ENCODE data around the gene POLR3K. TPM values are rescaled to one million over a fixed set of nuclear protein-coding genes. Genes with fewer than 3 reads are reported as not detected.

Gene POLR3K
- total RNA-seq, 1 experiment from 2014 or later = 29.3 TPM

GRCh38 chr16:71210-71539 lies 17.8 kb upstream of the POLR3K start:
- Mint-ChIP-seq H3K4me3 (ENCODE audit: unreplicated experiment) (peak overlapping the region; percentile 88), H3K36me3 (ENCODE audit: insufficient read depth, unreplicated experiment) (peaks cover 17% of the 10 kb centered on the region), H3K27me3 (ENCODE audit: insufficient read depth, unreplicated experiment) (no peaks in the 10 kb centered on the region), H3K27ac (ENCODE audit: unreplicated experiment) (peak overlapping the region; percentile 85), H3K9me3 (ENCODE audit: unreplicated experiment) (no peaks in the 10 kb centered on the region), H3K4me1 (ENCODE audit: low read depth, unreplicated experiment) (peaks cover 7% of the 10 kb centered on the region)
- CTCF ChIA-PET = interaction anchor here (0.8 to 1.9 kb wide), 3 partner anchors 26 to 36 kb away, joined by 4 to 10 read pairs (median 5); no protein-coding TSS in a partner anchor
- Histone ChIP-seq H3K9me3 (no peaks in the 10 kb centered on the region), H3K27me3 (replicated peaks; ENCODE audit: control insufficient read depth, insufficient read depth, low read length) (no peaks in the 10 kb centered on the region), H3K36me3 (ENCODE audit: control insufficient read depth, insufficient read depth, low read length) (no peaks in the 10 kb centered on the region; the same call in 1 of the 2 replicates), H3K4me1 (peaks cover 29% of the 10 kb centered on the region), H3K4me3 (ENCODE audit: low read depth, low read length) (peak overlapping the region; percentile 58)
- no peak for TF ChIP-seq CTCF (IDR thresholded peaks at IDR 0.05; ENCODE audit: insufficient read depth in 1 of 2, low read depth in 1 of 2, low read length in 1 of 2, severe bottlenecking in 1 of 2, unreplicated experiment in 1 of 2)
- no TSS peak for BruUV-seq (replicated peaks)
- POLR2A ChIA-PET = interaction anchor here (1.0 to 1.3 kb wide), 2 partner anchors 18 to 282 kb away, joined by 3 to 5 read pairs; partner anchors contain the start of genes AXIN1, POLR3K and SNRNP25
- DNase-seq = no peak
- intact Hi-C loops (cut with micrococcal nuclease; ENCODE audit: unreplicated experiment) = no loop called here

DNA sequence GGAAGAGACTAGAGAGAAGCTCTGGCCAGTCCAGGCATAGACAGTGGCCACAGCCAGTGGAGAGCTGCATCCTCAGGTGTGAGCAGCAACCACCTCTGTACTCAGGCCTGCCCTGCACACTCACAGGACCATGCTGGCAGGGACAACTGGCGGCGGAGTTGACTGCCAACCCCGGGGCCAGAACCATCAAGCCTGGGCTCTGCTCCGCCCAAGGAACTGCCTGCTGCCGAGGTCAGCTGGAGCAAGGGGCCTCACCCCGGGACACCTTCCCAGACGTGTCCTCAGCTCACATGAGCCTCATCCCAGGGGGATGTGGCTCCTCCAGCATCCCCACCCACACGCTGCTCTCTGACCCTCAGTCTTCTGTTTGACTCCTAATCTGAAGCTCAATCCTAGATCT lies 15.8 kb upstream of the POLR3K start:
- no peak overlapping the region for H3K4me3 Mint-ChIP-seq (ENCODE audit: unreplicated experiment)
- H3K4me3 ChIP-seq (ENCODE audit: low read depth, low read length) = no peak overlapping the region
- no peaks in the 10 kb centered on the region for H3K9me3 Mint-ChIP-seq (ENCODE audit: unreplicated experiment)
- no peaks in the 10 kb centered on the region; the same call in 1 of the 2 replicates for H3K36me3 ChIP-seq (ENCODE audit: control insufficient read depth, insufficient read depth, low read length)
- TF ChIP-seq CTCF (IDR thresholded peaks at IDR 0.05; ENCODE audit: insufficient read depth in 1 of 2, low read depth in 1 of 2, low read length in 1 of 2, severe bottlenecking in 1 of 2, unreplicated experiment in 1 of 2) = no peak
- peaks cover 22% of the 10 kb centered on the region for H3K4me1 ChIP-seq
- H3K36me3 Mint-ChIP-seq (ENCODE audit: insufficient read depth, unreplicated experiment) = peaks cover 7% of the 10 kb centered on the region
- intact Hi-C loops (cut with micrococcal nuclease; ENCODE audit: unreplicated experiment) = no loop called here
- peaks cover 7% of the 10 kb centered on the region for H3K4me1 Mint-ChIP-seq (ENCODE audit: low read depth, unreplicated experiment)
- BruUV-seq (replicated peaks) = no TSS peak
- H3K9me3 ChIP-seq = no peaks in the 10 kb centered on the region
- no peaks in the 10 kb centered on the region for H3K27me3 Mint-ChIP-seq (ENCODE audit: insufficient read depth, unreplicated experiment)
- ChIA-PET CTCF (no interaction called here), POLR2A (no interaction called here)
- DNase-seq = no peak
- H3K27ac Mint-ChIP-seq (ENCODE audit: unreplicated experiment) = no peak overlapping the region
- H3K27me3 ChIP-seq (replicated peaks; ENCODE audit: control insufficient read depth, insufficient read depth, low read length) = no peaks in the 10 kb centered on the region

DNA sequence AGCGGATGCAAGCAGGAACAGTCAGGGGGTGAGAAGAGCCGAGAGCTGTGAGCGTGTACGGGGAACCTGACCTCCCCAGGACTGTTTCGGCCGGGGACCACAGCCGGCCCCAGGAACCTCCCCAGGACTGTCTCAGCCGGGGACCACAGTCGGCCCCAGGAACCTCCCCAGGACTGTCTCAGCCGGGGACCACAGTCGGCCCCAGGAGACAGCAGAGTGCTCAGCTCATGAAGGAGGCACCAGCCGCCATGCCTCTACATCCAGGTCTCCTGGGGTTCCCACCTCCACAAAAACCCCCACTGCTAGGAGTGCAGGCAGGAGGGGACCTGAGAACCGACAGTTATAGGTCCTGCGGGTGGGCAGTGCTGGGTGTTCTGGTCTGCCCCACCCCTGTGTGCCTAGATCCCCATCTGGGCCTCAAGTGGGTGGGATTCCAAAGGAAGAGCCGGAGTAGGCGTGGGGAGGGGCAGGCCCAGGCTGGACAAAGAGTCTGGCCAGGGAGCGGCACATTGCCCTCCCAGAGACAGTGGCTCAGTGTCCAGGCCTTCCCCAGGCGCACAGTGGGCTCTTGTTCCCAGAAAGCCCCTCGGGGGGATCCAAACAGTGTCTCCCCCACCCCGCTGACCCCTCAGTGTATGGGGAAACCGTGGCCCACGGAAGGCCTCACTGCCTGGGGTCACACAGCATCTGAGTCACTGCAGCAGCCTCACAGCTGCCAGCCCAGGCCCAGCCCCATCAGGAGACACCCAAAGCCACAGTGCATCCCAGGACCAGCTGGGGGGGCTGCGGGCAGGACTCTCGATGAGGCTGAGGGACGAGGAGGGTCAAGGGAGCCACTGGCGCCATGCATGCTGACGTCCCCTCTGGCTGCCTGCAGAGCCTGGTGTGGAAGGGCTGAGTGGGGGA lies 14.7 kb upstream of the POLR3K start:
- intact Hi-C loops (cut with micrococcal nuclease; ENCODE audit: unreplicated experiment) = no loop called here
- POLR2A ChIA-PET = no interaction called here
- Mint-ChIP-seq H3K4me1 (ENCODE audit: low read depth, unreplicated experiment) (peaks cover 5% of the 10 kb centered on the region), H3K36me3 (ENCODE audit: insufficient read depth, unreplicated experiment) (peaks cover 10% of the 10 kb centered on the region), H3K27me3 (ENCODE audit: insufficient read depth, unreplicated experiment) (no peaks in the 10 kb centered on the region), H3K4me3 (ENCODE audit: unreplicated experiment) (no peak overlapping the region), H3K27ac (ENCODE audit: unreplicated experiment) (no peak overlapping the region), H3K9me3 (ENCODE audit: unreplicated experiment) (no peaks in the 10 kb centered on the region)
- H3K4me1 ChIP-seq = peaks cover 19% of the 10 kb centered on the region
- no peaks in the 10 kb centered on the region for H3K27me3 ChIP-seq (replicated peaks; ENCODE audit: control insufficient read depth, insufficient read depth, low read length)
- CTCF ChIA-PET = interaction anchor here (3.1 kb wide), 1 partner anchor 29 kb away, joined by 37 read pairs; no protein-coding TSS in a partner anchor
- DNase-seq = no peak
- H3K36me3 ChIP-seq (ENCODE audit: control insufficient read depth, insufficient read depth, low read length) = no peaks in the 10 kb centered on the region; the same call in 1 of the 2 replicates
- BruUV-seq (replicated peaks) = no TSS peak
- TF ChIP-seq CTCF (IDR thresholded peaks at IDR 0.05; ENCODE audit: insufficient read depth in 1 of 2, low read depth in 1 of 2, low read length in 1 of 2, severe bottlenecking in 1 of 2, unreplicated experiment in 1 of 2) = no peak
- H3K4me3 ChIP-seq (ENCODE audit: low read depth, low read length) = no peak overlapping the region
- no peaks in the 10 kb centered on the region for H3K9me3 ChIP-seq

All from Caco-2 (cell line).